Rectal smooth muscle tissue (tissue), 1 donor: ENCODE results near the gene ZNF808.

Experiments used
- H3K27ac ChIP-seq: one replicate; pipeline ENCODE4 v1.7.0; 2013; ENCODE audit warnings: low read depth, low read length, inconsistent platforms
- H3K27me3 ChIP-seq: one replicate; pipeline ENCODE4 v1.7.0; 2013; ENCODE audit warnings: low read length; ENCODE audit not compliant: control insufficient read depth, insufficient read depth
- H3K36me3 ChIP-seq: one replicate; pipeline ENCODE4 v1.7.0; 2013; ENCODE audit warnings: low read length; ENCODE audit not compliant: control insufficient read depth, insufficient read depth
- H3K4me1 ChIP-seq: one replicate; pipeline ENCODE4 v1.7.0; 2013; ENCODE audit warnings: low read length; ENCODE audit not compliant: control insufficient read depth, insufficient read depth
- H3K4me3 ChIP-seq: one replicate; pipeline ENCODE4 v1.7.0; 2013; ENCODE audit warnings: low read length
- H3K9ac ChIP-seq: one replicate; pipeline ENCODE4 v1.7.0; 2013; ENCODE audit warnings: low read length

The ZNF808 gene

GRCh38 chr19:52603558-52604207 lies 76.2 kb downstream of the ZNF808 start:
- H3K27me3 ChIP-seq: no peaks in the 10 kb centered on the region
- no peaks in the 10 kb centered on the region for H3K4me1 ChIP-seq
- H3K27ac ChIP-seq: no peak overlapping the region
- no peak overlapping the region for H3K9ac ChIP-seq
- no peaks in the 10 kb centered on the region for H3K36me3 ChIP-seq
- H3K4me3 ChIP-seq: no peak overlapping the region
